ENCODE results near the gene TMPRSS5.

The TMPRSS5 gene

GRCh38 chr11:113644605-113645004, 61.5 kb downstream of the TMPRSS5 start:
- no peak for TF ChIP-seq CTCF (IDR thresholded peaks at IDR 0.05; ENCODE audit: low read depth, low read length)
- H3K4me3 ChIP-seq (ENCODE audit: low read depth, low read length) = no peak overlapping the region

GRCh38 chr11:113643701-113644100, 62.4 kb downstream of the TMPRSS5 start:
- TF ChIP-seq CTCF (IDR thresholded peaks at IDR 0.05; ENCODE audit: low read depth, low read length) = no peak
- no peak overlapping the region for H3K4me3 ChIP-seq (ENCODE audit: low read depth, low read length)

- no peak overlapping the region for H3K4me3 ChIP-seq (ENCODE audit: low read depth, low read length)
- no peak for TF ChIP-seq CTCF (IDR thresholded peaks at IDR 0.05; ENCODE audit: low read depth, low read length)
Observed at GRCh38 chr11:113643006-113643585, 63.0 kb downstream of the TMPRSS5 start.

GRCh38 chr11:113642090-113642489, 64.0 kb downstream of the TMPRSS5 start:
- no peak for TF ChIP-seq CTCF (IDR thresholded peaks at IDR 0.05; ENCODE audit: low read depth, low read length)
- H3K4me3 ChIP-seq (ENCODE audit: low read depth, low read length) = no peak overlapping the region

- H3K4me3 ChIP-seq (ENCODE audit: low read depth, low read length) = no peak overlapping the region
- no peak for TF ChIP-seq CTCF (IDR thresholded peaks at IDR 0.05; ENCODE audit: low read depth, low read length)
Observed at GRCh38 chr11:113638376-113638775, 67.7 kb downstream of the TMPRSS5 start.

- no peak for TF ChIP-seq CTCF (IDR thresholded peaks at IDR 0.05; ENCODE audit: low read depth, low read length)
- no peak overlapping the region for H3K4me3 ChIP-seq (ENCODE audit: low read depth, low read length)
Observed at GRCh38 chr11:113637636-113638035, 68.5 kb downstream of the TMPRSS5 start.

Data from WI38 (cell line).